ENCODE data around the gene ADPGK.

Gene ADPGK

GRCh38 chr15:72800833-72801481 lies 17.4 kb upstream of the ADPGK start:
- DNase-seq (no peak), ATAC-seq (replicated peaks) (no peak)
- peaks cover 4% of the 10 kb centered on the region for H3K36me3 Mint-ChIP-seq (ENCODE audit: insufficient read depth)
- no peak overlapping the region for H3K27ac Mint-ChIP-seq
- H3K4me1 Mint-ChIP-seq (ENCODE audit: low read depth in 2 of 2): peaks cover 11 to 20% of the 10 kb centered on the region in 2 donors
- peaks cover 28 to 29% of the 10 kb centered on the region in 2 donors for H3K27me3 Mint-ChIP-seq
- no peaks in the 10 kb centered on the region for H3K9me3 Mint-ChIP-seq
- H3K4me3 Mint-ChIP-seq: no peak overlapping the region

- H3K4me3 Mint-ChIP-seq: peak overlapping the region; percentile 87 to 92
- ATAC-seq (replicated peaks): no peak
Measured at GRCh38 chr15:72797834-72798233, 14.3 kb upstream of the ADPGK start.

DNA sequence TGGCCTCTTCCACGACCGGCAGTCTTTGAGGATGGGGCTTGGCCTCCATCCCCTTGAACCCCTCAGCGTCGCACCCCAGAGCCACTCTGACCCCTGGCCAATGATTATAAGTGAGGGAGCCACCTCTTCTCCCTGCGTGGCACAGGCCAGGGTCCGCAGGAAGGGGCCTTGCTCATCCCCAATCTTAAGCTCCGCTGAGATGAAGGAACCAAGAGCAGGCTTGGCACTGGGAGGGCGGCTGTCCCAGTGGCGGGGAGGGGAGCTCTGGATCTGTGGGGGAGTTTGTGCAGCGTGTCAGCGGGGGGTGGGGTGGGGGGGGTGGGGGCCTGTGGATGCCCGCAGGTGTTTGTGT lies 13.8 kb upstream of the ADPGK start:
- Mint-ChIP-seq H3K27me3 (peaks cover 24 to 29% of the 10 kb centered on the region in 2 donors), H3K9me3 (no peaks in the 10 kb centered on the region), H3K4me3 (peak overlapping the region; percentile 87 to 92), H3K36me3 (ENCODE audit: insufficient read depth) (peaks cover 4% of the 10 kb centered on the region), H3K4me1 (ENCODE audit: low read depth in 2 of 2) (peaks cover 7 to 13% of the 10 kb centered on the region in 2 donors), H3K27ac (peak overlapping the region in 1 of 2 donors; percentile 55)
- DNase-seq (no peak), ATAC-seq (replicated peaks) (no peak)

More at GRCh38 chr15:72797834-72798233, 14.3 kb upstream of the ADPGK start:
- H3K27ac Mint-ChIP-seq: no peak overlapping the region
- peaks cover 7 to 13% of the 10 kb centered on the region in 2 donors for H3K4me1 Mint-ChIP-seq (ENCODE audit: low read depth in 2 of 2)
- H3K36me3 Mint-ChIP-seq (ENCODE audit: insufficient read depth): peaks cover 4% of the 10 kb centered on the region
- H3K9me3 Mint-ChIP-seq: no peaks in the 10 kb centered on the region
- H3K27me3 Mint-ChIP-seq: peaks cover 28 to 29% of the 10 kb centered on the region in 2 donors
- no peak for DNase-seq

- DNase-seq (peak; percentile 30 to 42 (median 33)), ATAC-seq (replicated peaks) (peak; percentile 93)
- Mint-ChIP-seq H3K36me3 (ENCODE audit: insufficient read depth) (peaks cover 4% of the 10 kb centered on the region), H3K9me3 (no peaks in the 10 kb centered on the region), H3K4me3 (peak overlapping the region; percentile 87 to 92), H3K27ac (peak overlapping the region in 1 of 2 donors; percentile 92), H3K27me3 (peaks cover 19 to 26% of the 10 kb centered on the region in 2 donors), H3K4me1 (ENCODE audit: low read depth in 2 of 2) (peaks cover 7 to 13% of the 10 kb centered on the region in 2 donors)
Measured at GRCh38 chr15:72796515-72797337, 13.2 kb upstream of the ADPGK start.

DNA sequence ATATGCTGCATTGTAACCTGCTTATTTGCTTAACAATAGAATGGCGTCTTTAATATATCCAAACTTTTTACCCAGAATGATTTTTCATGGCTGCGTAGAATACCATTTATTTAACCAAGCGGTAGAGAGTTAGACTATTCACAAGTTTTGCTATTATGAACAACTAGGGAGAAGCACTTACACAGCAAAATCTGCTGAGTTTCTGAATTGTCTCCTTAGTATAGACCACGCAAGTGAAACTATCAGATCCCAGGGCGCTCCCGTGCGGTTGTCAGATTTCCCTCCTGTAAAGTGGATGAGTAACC lies 12.6 kb upstream of the ADPGK start:
- peak overlapping the region in 1 of 2 donors; percentile 92 for H3K27ac Mint-ChIP-seq
- peaks cover 8% of the 10 kb centered on the region for H3K36me3 Mint-ChIP-seq (ENCODE audit: insufficient read depth)
- H3K9me3 Mint-ChIP-seq: no peaks in the 10 kb centered on the region
- peaks cover 13 to 20% of the 10 kb centered on the region in 2 donors for H3K27me3 Mint-ChIP-seq
- ATAC-seq (replicated peaks) (no peak), DNase-seq (no peak)
- peaks cover 7 to 13% of the 10 kb centered on the region in 2 donors for H3K4me1 Mint-ChIP-seq (ENCODE audit: low read depth in 2 of 2)
- H3K4me3 Mint-ChIP-seq: peak overlapping the region; percentile 87 to 92

DNA sequence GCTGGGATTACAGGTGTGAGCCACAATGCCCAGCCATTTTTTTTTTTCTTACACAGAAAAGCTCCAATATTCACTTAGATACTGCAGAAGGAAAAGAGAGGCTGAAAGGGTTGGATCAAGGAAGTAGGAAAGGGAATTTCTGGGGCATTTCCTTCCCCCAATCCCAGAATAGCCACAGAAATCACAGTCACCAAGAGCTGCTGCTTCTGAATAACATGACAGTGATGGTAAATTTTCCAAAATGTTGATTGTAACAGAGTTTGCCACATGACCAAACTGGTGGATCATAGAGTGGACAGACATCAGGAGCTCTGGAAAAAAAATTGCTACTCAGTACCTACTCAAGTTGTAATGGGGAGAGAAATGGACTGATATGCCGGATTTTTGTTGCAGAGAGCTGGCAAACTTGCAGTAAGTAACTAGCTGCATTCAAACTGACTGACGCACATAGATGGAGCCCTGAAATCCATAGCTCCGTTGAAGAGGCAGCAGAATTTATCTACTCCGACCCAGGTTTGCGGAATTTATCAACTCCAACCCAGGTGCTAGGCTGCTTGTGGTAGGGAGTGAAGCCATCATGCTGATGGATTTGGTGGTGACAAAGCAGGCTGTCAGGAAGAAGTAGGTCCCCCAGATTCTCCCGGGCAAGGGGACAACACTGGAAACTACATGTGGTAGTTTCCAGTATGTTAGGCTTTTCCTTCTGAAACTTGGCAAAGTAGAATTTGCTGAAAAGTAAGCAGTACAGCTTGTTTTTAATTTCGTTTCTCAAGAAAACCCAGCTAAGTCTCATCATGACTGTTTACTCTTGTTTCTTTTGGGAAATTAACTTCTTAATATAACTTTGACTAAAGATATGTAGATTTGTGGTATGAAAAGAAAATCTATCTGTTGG lies 10.5 kb upstream of the ADPGK start:
- peaks cover 8% of the 10 kb centered on the region for H3K36me3 Mint-ChIP-seq (ENCODE audit: insufficient read depth)
- ATAC-seq (replicated peaks) (no peak), DNase-seq (no peak)
- no peaks in the 10 kb centered on the region for H3K9me3 Mint-ChIP-seq
- peaks cover 0 to 8% of the 10 kb centered on the region in 2 donors for H3K27me3 Mint-ChIP-seq
- no peak overlapping the region for H3K4me3 Mint-ChIP-seq
- peaks cover 7 to 13% of the 10 kb centered on the region in 2 donors for H3K4me1 Mint-ChIP-seq (ENCODE audit: low read depth in 2 of 2)
- H3K27ac Mint-ChIP-seq: no peak overlapping the region

GRCh38 chr15:72792431-72792830 lies 8.9 kb upstream of the ADPGK start:
- no peak for DNase-seq
- peaks cover 7 to 12% of the 10 kb centered on the region in 2 donors for H3K4me1 Mint-ChIP-seq (ENCODE audit: low read depth in 2 of 2)
- H3K27ac Mint-ChIP-seq: no peak overlapping the region
- ATAC-seq (replicated peaks): no peak
- H3K36me3 Mint-ChIP-seq (ENCODE audit: insufficient read depth): peaks cover 8% of the 10 kb centered on the region
- H3K9me3 Mint-ChIP-seq: no peaks in the 10 kb centered on the region
- no peak overlapping the region for H3K4me3 Mint-ChIP-seq
- peaks cover 0 to 8% of the 10 kb centered on the region in 2 donors for H3K27me3 Mint-ChIP-seq

DNA sequence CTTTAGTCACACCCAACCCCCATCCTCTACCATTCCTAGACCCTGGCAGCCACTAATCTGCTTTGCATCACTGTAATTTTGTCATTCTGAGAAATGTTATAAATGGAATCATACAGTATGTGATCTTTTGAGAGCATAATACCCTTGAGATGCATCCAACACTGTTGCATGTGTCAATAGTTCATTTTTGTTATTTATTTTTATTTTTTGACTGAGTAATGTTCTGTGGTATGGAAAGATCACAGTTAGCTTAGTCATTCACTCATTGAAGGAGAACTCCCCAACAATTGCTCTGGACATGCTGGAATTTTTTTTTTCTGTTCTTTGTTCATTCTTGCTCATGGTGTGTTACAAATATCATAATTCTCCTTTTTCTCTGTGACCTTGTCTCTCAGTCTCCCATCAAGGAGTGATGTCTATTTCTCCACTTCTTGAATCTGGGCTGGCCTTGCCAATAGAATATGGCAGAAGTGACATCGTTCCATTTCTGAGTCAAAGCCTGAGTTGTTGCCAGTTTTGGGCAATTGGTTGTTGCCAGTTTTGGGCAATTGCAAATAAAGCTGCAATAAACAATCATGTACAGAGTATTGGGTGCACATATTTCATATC lies 6.8 kb upstream of the ADPGK start:
- Mint-ChIP-seq H3K9me3 (no peaks in the 10 kb centered on the region), H3K4me1 (ENCODE audit: low read depth in 2 of 2) (peaks cover 2 to 14% of the 10 kb centered on the region in 2 donors), H3K36me3 (ENCODE audit: insufficient read depth) (peaks cover 7% of the 10 kb centered on the region), H3K27me3 (peaks cover 0 to 8% of the 10 kb centered on the region in 2 donors), H3K4me3 (no peak overlapping the region), H3K27ac (no peak overlapping the region)
- no peak for ATAC-seq (replicated peaks)
- no peak for DNase-seq

DNA sequence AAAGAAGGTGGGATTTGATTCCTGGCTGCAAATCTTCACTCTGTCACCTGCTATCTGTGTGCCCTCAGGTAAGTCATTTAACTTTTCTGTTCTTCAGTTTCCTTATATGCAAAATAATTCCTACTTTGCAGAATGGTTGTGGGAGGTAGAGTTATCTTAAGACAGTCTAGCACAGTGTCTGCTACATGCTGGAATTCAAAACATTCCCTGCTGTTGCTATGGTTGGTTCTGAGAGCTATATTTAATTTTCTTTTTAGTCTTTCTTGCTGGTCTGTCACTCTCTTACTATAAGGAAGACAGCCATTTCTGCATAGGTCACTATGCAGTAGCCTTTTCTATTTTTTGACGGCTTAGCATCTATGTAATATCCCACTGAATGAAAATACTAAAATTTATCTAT lies 4.0 kb upstream of the ADPGK start:
- no peak overlapping the region for H3K4me3 Mint-ChIP-seq
- ATAC-seq (replicated peaks): no peak

GRCh38 chr15:72786676-72787345 lies 3.3 kb upstream of the ADPGK start:
- H3K4me3 Mint-ChIP-seq: peak overlapping the region; percentile 20 to 83

More for the DNA sequence above, 4.0 kb upstream of the ADPGK start:
- H3K4me1 Mint-ChIP-seq (ENCODE audit: low read depth in 2 of 2): peaks cover 18 to 29% of the 10 kb centered on the region in 2 donors
- H3K27ac Mint-ChIP-seq: peak overlapping the region; percentile 93 to 96
- peaks cover 28% of the 10 kb centered on the region for H3K36me3 Mint-ChIP-seq (ENCODE audit: insufficient read depth)
- peaks cover 0 to 5% of the 10 kb centered on the region in 2 donors for H3K27me3 Mint-ChIP-seq
- no peak for DNase-seq
- H3K9me3 Mint-ChIP-seq: no peaks in the 10 kb centered on the region

GRCh38 chr15:72786242-72786641 lies 2.7 kb upstream of the ADPGK start:
- Mint-ChIP-seq H3K9me3 (no peaks in the 10 kb centered on the region), H3K4me3 (peak overlapping the region in 1 of 2 donors; percentile 83), H3K27me3 (no peaks in the 10 kb centered on the region), H3K4me1 (ENCODE audit: low read depth in 2 of 2) (peaks cover 24 to 35% of the 10 kb centered on the region in 2 donors), H3K27ac (peak overlapping the region; percentile 93 to 96), H3K36me3 (ENCODE audit: insufficient read depth) (peaks cover 25% of the 10 kb centered on the region)
- DNase-seq (no peak), ATAC-seq (replicated peaks) (no peak)

More at GRCh38 chr15:72786676-72787345, 3.3 kb upstream of the ADPGK start:
- no peaks in the 10 kb centered on the region for H3K27me3 Mint-ChIP-seq
- ATAC-seq (replicated peaks) (no peak), DNase-seq (no peak)
- peaks cover 20 to 30% of the 10 kb centered on the region in 2 donors for H3K4me1 Mint-ChIP-seq (ENCODE audit: low read depth in 2 of 2)
- peaks cover 28% of the 10 kb centered on the region for H3K36me3 Mint-ChIP-seq (ENCODE audit: insufficient read depth)
- H3K27ac Mint-ChIP-seq: peak overlapping the region; percentile 93 to 96
- H3K9me3 Mint-ChIP-seq: no peaks in the 10 kb centered on the region

DNA sequence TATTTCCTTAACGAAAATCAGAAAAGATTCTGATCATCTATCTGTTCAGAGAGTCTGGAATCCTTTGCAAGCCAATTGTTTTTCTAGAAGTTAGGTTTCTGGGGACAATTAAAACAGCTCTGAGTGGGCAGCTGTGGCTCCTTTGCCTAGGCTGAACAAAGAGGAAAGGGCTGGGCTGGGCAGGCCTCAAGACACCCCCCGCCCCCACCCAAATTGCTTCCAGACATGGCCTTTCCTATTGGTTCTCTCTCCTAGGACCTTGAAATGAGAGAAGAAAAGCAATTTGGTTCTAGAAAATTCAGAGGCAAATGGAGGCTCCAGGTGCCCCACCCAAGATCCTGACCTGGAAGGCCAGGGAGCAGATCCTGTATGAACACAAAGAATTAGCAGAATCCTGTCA lies 2.3 kb upstream of the ADPGK start:
- H3K4me1 Mint-ChIP-seq (ENCODE audit: low read depth in 2 of 2): peaks cover 28 to 39% of the 10 kb centered on the region in 2 donors
- H3K4me3 Mint-ChIP-seq: peak overlapping the region; percentile 83 to 89
- peak overlapping the region; percentile 93 to 96 for H3K27ac Mint-ChIP-seq
- peaks cover 24% of the 10 kb centered on the region for H3K36me3 Mint-ChIP-seq (ENCODE audit: insufficient read depth)
- no peak for ATAC-seq (replicated peaks)
- H3K9me3 Mint-ChIP-seq: no peaks in the 10 kb centered on the region
- no peak for DNase-seq
- no peaks in the 10 kb centered on the region for H3K27me3 Mint-ChIP-seq
